ENCODE measurements around the gene CCDC102A. TPM values are rescaled to one million over a fixed set of nuclear protein-coding genes. Genes with fewer than 3 reads are reported as not detected.
A peak's percentile ranks its signal among the peaks of the same experiment; 100 is the strongest.

The CCDC102A gene
- total RNA-seq, 1 experiment from 2014 or later: 7.7 TPM

GRCh38 chr16:57519796-57520360 is 16.5 kb downstream of the CCDC102A start:
- peak; percentile 42 for DNase-seq (ENCODE audit: low read depth)

- DNase-seq (ENCODE audit: low read depth): no peak
These were observed 17.4 kb downstream of the CCDC102A start for GRCh38 chr16:57518922-57519321.

GRCh38 chr16:57518520-57518919 is 17.9 kb downstream of the CCDC102A start:
- DNase-seq (ENCODE audit: low read depth): no peak

GRCh38 chr16:57517397-57518367 is 18.7 kb downstream of the CCDC102A start:
- DNase-seq (ENCODE audit: low read depth): no peak

- DNase-seq (ENCODE audit: low read depth): no peak
These were observed 19.6 kb downstream of the CCDC102A start for GRCh38 chr16:57516773-57517172.

- DNase-seq (ENCODE audit: low read depth): no peak
These were observed 20.1 kb downstream of the CCDC102A start for GRCh38 chr16:57516176-57516725.

- DNase-seq (ENCODE audit: low read depth): no peak
These were observed 21.4 kb downstream of the CCDC102A start for GRCh38 chr16:57514791-57515600.

GRCh38 chr16:57514371-57514770 is 22.0 kb downstream of the CCDC102A start:
- DNase-seq (ENCODE audit: low read depth): no peak

GRCh38 chr16:57513371-57514102 is 22.8 kb downstream of the CCDC102A start:
- DNase-seq (ENCODE audit: low read depth): no peak

GRCh38 chr16:57512296-57513001 is 23.9 kb downstream of the CCDC102A start:
- DNase-seq (ENCODE audit: low read depth): no peak

GRCh38 chr16:57510016-57510871 is 26.1 kb downstream of the CCDC102A start:
- no peak for DNase-seq (ENCODE audit: low read depth)

- DNase-seq (ENCODE audit: low read depth): no peak
These were observed 27.0 kb downstream of the CCDC102A start for GRCh38 chr16:57509231-57509923.

- no peak for DNase-seq (ENCODE audit: low read depth)
These were observed 28.3 kb downstream of the CCDC102A start for GRCh38 chr16:57508035-57508425.

- DNase-seq (ENCODE audit: low read depth): no peak
These were observed 29.0 kb downstream of the CCDC102A start for GRCh38 chr16:57507136-57508034.

GRCh38 chr16:57505169-57505568 is 31.2 kb downstream of the CCDC102A start:
- no peak for DNase-seq (ENCODE audit: low read depth)

- DNase-seq (ENCODE audit: low read depth): no peak
These were observed 31.9 kb downstream of the CCDC102A start for GRCh38 chr16:57504491-57504890.

GRCh38 chr16:57504001-57504400 is 32.4 kb downstream of the CCDC102A start:
- no peak for DNase-seq (ENCODE audit: low read depth)

GRCh38 chr16:57503366-57503765 is 33.0 kb downstream of the CCDC102A start:
- no peak for DNase-seq (ENCODE audit: low read depth)
